ENCODE results near the gene BCL3. TPM values are rescaled to one million over a fixed set of nuclear protein-coding genes. Genes with fewer than 3 reads are reported as not detected.
"Not testable (repeated sequence)": the region's sequence is repeated elsewhere in the genome, so short reads cannot be mapped to it uniquely, and the experiment has no call there.

BCL3 gene
- total RNA-seq, 1 experiment from 2014 or later = 7.3 TPM

GRCh38 chr19:44770550-44771257, 22.2 kb downstream of the BCL3 start:
- H3K4me3 ChIP-seq (ENCODE audit: insufficient read depth, low read depth, low read length) = no peak overlapping the region
- H3K36me3 ChIP-seq (replicated peaks; ENCODE audit: control insufficient read depth, insufficient read depth, low read length) = no peaks in the 10 kb centered on the region
- H3K27me3 ChIP-seq (ENCODE audit: control insufficient read depth, insufficient read depth, low read length) = no peaks in the 10 kb centered on the region
- peak; percentile 99 for DNase-seq

- H3K36me3 ChIP-seq (replicated peaks; ENCODE audit: control insufficient read depth, insufficient read depth, low read length); DNase-seq; H3K27me3 ChIP-seq (ENCODE audit: control insufficient read depth, insufficient read depth, low read length); H3K4me3 ChIP-seq (ENCODE audit: insufficient read depth, low read depth, low read length): not testable (repeated sequence)
These were observed 23.6 kb downstream of the BCL3 start for GRCh38 chr19:44772144-44772543.

GRCh38 chr19:44772959-44773358, 24.5 kb downstream of the BCL3 start:
- no peak overlapping the region for H3K4me3 ChIP-seq (ENCODE audit: insufficient read depth, low read depth, low read length)
- no peak for DNase-seq
- no peaks in the 10 kb centered on the region for H3K27me3 ChIP-seq (ENCODE audit: control insufficient read depth, insufficient read depth, low read length)
- H3K36me3 ChIP-seq (replicated peaks; ENCODE audit: control insufficient read depth, insufficient read depth, low read length) = no peaks in the 10 kb centered on the region

GRCh38 chr19:44775676-44776240, 27.2 kb downstream of the BCL3 start:
- Histone ChIP-seq H3K36me3 (replicated peaks; ENCODE audit: control insufficient read depth, insufficient read depth, low read length) (no peaks in the 10 kb centered on the region; the same call in 1 of the 2 replicates), H3K27me3 (ENCODE audit: control insufficient read depth, insufficient read depth, low read length) (no peaks in the 10 kb centered on the region), H3K4me3 (ENCODE audit: insufficient read depth, low read depth, low read length) (no peak overlapping the region)
- no peak for DNase-seq

GRCh38 chr19:44776402-44777096, 28.0 kb downstream of the BCL3 start:
- Histone ChIP-seq H3K27me3 (ENCODE audit: control insufficient read depth, insufficient read depth, low read length) (no peaks in the 10 kb centered on the region), H3K36me3 (replicated peaks; ENCODE audit: control insufficient read depth, insufficient read depth, low read length) (no peaks in the 10 kb centered on the region; the same call in 1 of the 2 replicates), H3K4me3 (ENCODE audit: insufficient read depth, low read depth, low read length) (no peak overlapping the region)
- DNase-seq = peak; percentile 53

GRCh38 chr19:44777715-44778347, 29.3 kb downstream of the BCL3 start, which contains the start of gene CBLC:
CBLC (plus strand) TSS chr19:44777890; CDS start chr19:44777932, 42 bp downstream.
- no peaks in the 10 kb centered on the region for H3K27me3 ChIP-seq (ENCODE audit: control insufficient read depth, insufficient read depth, low read length)
- peak; percentile 99 for DNase-seq
- no peaks in the 10 kb centered on the region; the same call in 1 of the 2 replicates for H3K36me3 ChIP-seq (replicated peaks; ENCODE audit: control insufficient read depth, insufficient read depth, low read length)
- H3K4me3 ChIP-seq (ENCODE audit: insufficient read depth, low read depth, low read length) = peak within 1 kb of the TSS; percentile 78

GRCh38 chr19:44779150-44779549, 30.6 kb downstream of the BCL3 start:
- Histone ChIP-seq H3K36me3 (replicated peaks; ENCODE audit: control insufficient read depth, insufficient read depth, low read length) (no peaks in the 10 kb centered on the region; the same call in 1 of the 2 replicates), H3K4me3 (ENCODE audit: insufficient read depth, low read depth, low read length) (no peak overlapping the region), H3K27me3 (ENCODE audit: control insufficient read depth, insufficient read depth, low read length) (no peaks in the 10 kb centered on the region)
- no peak for DNase-seq

- H3K36me3 ChIP-seq (replicated peaks; ENCODE audit: control insufficient read depth, insufficient read depth, low read length); H3K27me3 ChIP-seq (ENCODE audit: control insufficient read depth, insufficient read depth, low read length); DNase-seq; H3K4me3 ChIP-seq (ENCODE audit: insufficient read depth, low read depth, low read length): not testable (repeated sequence)
These were observed 33.2 kb downstream of the BCL3 start for GRCh38 chr19:44781694-44782093.

- DNase-seq = no peak
- Histone ChIP-seq H3K36me3 (replicated peaks; ENCODE audit: control insufficient read depth, insufficient read depth, low read length) (peaks cover 1% of the 10 kb centered on the region; the same call in 1 of the 2 replicates), H3K27me3 (ENCODE audit: control insufficient read depth, insufficient read depth, low read length) (no peaks in the 10 kb centered on the region), H3K4me3 (ENCODE audit: insufficient read depth, low read depth, low read length) (no peak overlapping the region)
These were observed 34.2 kb downstream of the BCL3 start for GRCh38 chr19:44782729-44783128.

GRCh38 chr19:44783545-44783944, 35.0 kb downstream of the BCL3 start:
- Histone ChIP-seq H3K36me3 (replicated peaks; ENCODE audit: control insufficient read depth, insufficient read depth, low read length) (peaks cover 1% of the 10 kb centered on the region; the same call in 1 of the 2 replicates), H3K27me3 (ENCODE audit: control insufficient read depth, insufficient read depth, low read length) (no peaks in the 10 kb centered on the region), H3K4me3 (ENCODE audit: insufficient read depth, low read depth, low read length) (no peak overlapping the region)
- DNase-seq = no peak

- DNase-seq = no peak
- peaks cover 5% of the 10 kb centered on the region for H3K36me3 ChIP-seq (replicated peaks; ENCODE audit: control insufficient read depth, insufficient read depth, low read length)
- no peak overlapping the region for H3K4me3 ChIP-seq (ENCODE audit: insufficient read depth, low read depth, low read length)
- H3K27me3 ChIP-seq (ENCODE audit: control insufficient read depth, insufficient read depth, low read length) = no peaks in the 10 kb centered on the region
These were observed 36.8 kb downstream of the BCL3 start for GRCh38 chr19:44785271-44785670.

GRCh38 chr19:44785993-44786392, 37.5 kb downstream of the BCL3 start:
- H3K4me3 ChIP-seq (ENCODE audit: insufficient read depth, low read depth, low read length) = no peak overlapping the region
- DNase-seq = no peak
- no peaks in the 10 kb centered on the region for H3K27me3 ChIP-seq (ENCODE audit: control insufficient read depth, insufficient read depth, low read length)
- peaks cover 5% of the 10 kb centered on the region for H3K36me3 ChIP-seq (replicated peaks; ENCODE audit: control insufficient read depth, insufficient read depth, low read length)

GRCh38 chr19:44788971-44789370, 40.5 kb downstream of the BCL3 start:
- Histone ChIP-seq H3K27me3 (ENCODE audit: control insufficient read depth, insufficient read depth, low read length) (no peaks in the 10 kb centered on the region), H3K36me3 (replicated peaks; ENCODE audit: control insufficient read depth, insufficient read depth, low read length) (peaks cover 14% of the 10 kb centered on the region), H3K4me3 (ENCODE audit: insufficient read depth, low read depth, low read length) (no peak overlapping the region)
- no peak for DNase-seq

- no peak overlapping the region for H3K4me3 ChIP-seq (ENCODE audit: insufficient read depth, low read depth, low read length)
- H3K36me3 ChIP-seq (replicated peaks; ENCODE audit: control insufficient read depth, insufficient read depth, low read length) = peaks cover 19% of the 10 kb centered on the region
- DNase-seq = no peak
- H3K27me3 ChIP-seq (ENCODE audit: control insufficient read depth, insufficient read depth, low read length) = no peaks in the 10 kb centered on the region
These were observed 41.5 kb downstream of the BCL3 start for GRCh38 chr19:44789943-44790483.

Measured in H7 (cell line).